ENCODE results near the gene LIG3. TPM values are rescaled to one million over a fixed set of nuclear protein-coding genes. Genes with fewer than 3 reads are reported as not detected.
"Not testable (repeated sequence)": the region's sequence is repeated elsewhere in the genome, so short reads cannot be mapped to it uniquely, and the experiment has no call there.

Gene LIG3
- total RNA-seq, 1 donor from 2014 or later, result 16.5 TPM

DNA sequence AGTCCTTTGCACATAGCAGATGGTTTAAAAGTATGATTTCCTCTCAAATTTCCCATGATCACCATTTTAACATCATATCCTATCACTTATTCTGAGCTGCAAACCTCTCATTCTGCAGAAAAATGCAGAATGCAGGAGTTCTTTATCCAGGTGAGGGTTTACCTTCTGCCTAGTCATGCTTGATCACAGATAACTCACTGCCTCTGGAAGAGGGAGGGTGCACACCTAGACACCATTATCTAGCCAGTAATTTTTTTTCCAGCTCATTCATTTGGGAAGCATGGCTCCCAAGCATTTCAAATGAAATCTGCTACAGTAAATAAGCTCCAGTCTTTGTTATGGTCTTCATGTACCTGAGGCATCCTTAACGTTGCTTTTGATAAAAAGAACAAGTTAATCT, 45.2 kb downstream of the LIG3 start:
- DNase-seq, result no peak
- Histone ChIP-seq H3K27me3 (ENCODE audit: low read depth) (no peaks in the 10 kb centered on the region), H3K4me3 (no peak overlapping the region), H3K4me1 (peaks cover 30% of the 10 kb centered on the region), H3K36me3 (peaks cover 12% of the 10 kb centered on the region), H3K9me3 (replicated peaks) (no peaks in the 10 kb centered on the region), H3K27ac (replicated peaks) (no peak overlapping the region)
- no peak for TF ChIP-seq CTCF (IDR thresholded peaks at IDR 0.05; ENCODE audit: borderline replicate concordance)
- intact Hi-C loops (cut with micrococcal nuclease), result no loop called here

GRCh38 chr17:35028097-35028496, 47.8 kb downstream of the LIG3 start:
- intact Hi-C loops (cut with micrococcal nuclease); H3K4me1 ChIP-seq; H3K9me3 ChIP-seq (replicated peaks); DNase-seq; H3K4me3 ChIP-seq; H3K27me3 ChIP-seq (ENCODE audit: low read depth); H3K27ac ChIP-seq (replicated peaks): not testable (repeated sequence)
- peaks cover 10% of the 10 kb centered on the region for H3K36me3 ChIP-seq

DNA sequence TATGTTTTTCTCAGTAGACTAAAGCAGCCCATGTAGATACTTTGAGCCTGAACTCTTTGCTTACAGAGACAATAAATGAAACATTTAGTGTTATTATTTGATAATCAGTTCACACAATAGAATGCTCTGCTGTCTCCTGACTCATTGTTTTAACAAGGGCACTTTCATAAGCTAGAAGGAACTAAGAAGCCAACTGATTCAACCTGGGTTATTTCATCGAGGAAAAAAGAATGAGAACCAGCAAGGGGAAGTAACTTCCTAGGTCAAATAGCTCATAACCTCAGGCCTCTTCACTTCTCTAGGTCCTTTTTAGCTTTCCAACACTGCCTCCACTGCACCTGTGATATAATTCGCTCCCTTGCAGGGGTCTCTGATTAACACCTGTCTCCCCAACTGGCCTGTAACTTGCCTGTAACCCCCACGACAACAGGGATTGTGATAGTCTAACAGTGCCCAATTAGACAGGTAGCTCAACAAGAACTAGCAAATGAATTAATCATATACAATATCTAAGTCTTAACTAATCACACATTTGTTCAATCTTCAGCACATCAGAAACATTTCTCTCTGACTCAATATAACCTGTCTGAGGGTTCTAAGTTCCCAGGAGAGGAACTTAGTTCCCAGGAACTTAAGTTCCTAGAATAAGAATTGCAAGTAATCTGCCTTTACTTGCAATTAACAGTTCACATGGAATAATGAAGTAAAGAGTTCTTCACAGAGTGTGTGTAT, 48.4 kb downstream of the LIG3 start:
- H3K4me3 ChIP-seq, result no peak overlapping the region
- H3K27me3 ChIP-seq (ENCODE audit: low read depth), result no peaks in the 10 kb centered on the region
- H3K36me3 ChIP-seq, result peaks cover 10% of the 10 kb centered on the region
- no peaks in the 10 kb centered on the region for H3K4me1 ChIP-seq
- no peak for TF ChIP-seq CTCF (IDR thresholded peaks at IDR 0.05; ENCODE audit: borderline replicate concordance)
- DNase-seq, result no peak
- intact Hi-C loops (cut with micrococcal nuclease), result no loop called here
- no peak overlapping the region for H3K27ac ChIP-seq (replicated peaks)
- no peaks in the 10 kb centered on the region for H3K9me3 ChIP-seq (replicated peaks)

GRCh38 chr17:35030780-35031179, 50.5 kb downstream of the LIG3 start:
- H3K36me3 ChIP-seq, result peaks cover 6% of the 10 kb centered on the region
- no peak for DNase-seq

DNA sequence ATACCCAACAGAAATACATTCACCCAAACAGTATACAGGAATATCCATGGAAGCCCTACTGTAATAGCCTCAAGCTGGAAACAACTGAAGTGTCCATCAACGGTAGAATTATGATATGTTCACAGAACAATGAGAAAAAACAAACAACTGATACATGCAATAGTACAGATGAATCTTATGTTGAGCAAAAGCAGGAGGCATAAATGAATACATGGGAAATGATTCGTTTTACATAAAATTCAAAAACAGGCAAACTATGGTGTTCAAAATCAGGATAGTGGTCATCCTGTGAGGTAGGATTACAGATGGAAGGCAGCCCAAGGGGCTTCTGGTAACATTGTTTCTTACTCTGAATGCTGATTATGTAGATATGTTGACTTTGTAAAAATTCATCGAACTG, 58.1 kb downstream of the LIG3 start:
- no peaks in the 10 kb centered on the region for H3K4me1 ChIP-seq

More at GRCh38 chr17:35030780-35031179, 50.5 kb downstream of the LIG3 start:
- Histone ChIP-seq H3K9me3 (replicated peaks) (no peaks in the 10 kb centered on the region), H3K27ac (replicated peaks) (no peak overlapping the region), H3K4me3 (no peak overlapping the region), H3K4me1 (no peaks in the 10 kb centered on the region), H3K27me3 (ENCODE audit: low read depth) (no peaks in the 10 kb centered on the region)
- TF ChIP-seq CTCF (IDR thresholded peaks at IDR 0.05; ENCODE audit: borderline replicate concordance), result no peak
- intact Hi-C loops (cut with micrococcal nuclease), result no loop called here

More for the DNA sequence above, 58.1 kb downstream of the LIG3 start:
- intact Hi-C loops (cut with micrococcal nuclease), result no loop called here
- H3K4me3 ChIP-seq, result no peak overlapping the region
- H3K27ac ChIP-seq (replicated peaks), result no peak overlapping the region
- H3K9me3 ChIP-seq (replicated peaks), result no peaks in the 10 kb centered on the region
- no peaks in the 10 kb centered on the region for H3K27me3 ChIP-seq (ENCODE audit: low read depth)
- no peaks in the 10 kb centered on the region for H3K36me3 ChIP-seq
- DNase-seq, result no peak
- no peak for TF ChIP-seq CTCF (IDR thresholded peaks at IDR 0.05; ENCODE audit: borderline replicate concordance)

All from left ventricle myocardium inferior (tissue), 1 donor.